Measurements from ENCODE around the gene S100A9. TPM values are rescaled to one million over a fixed set of nuclear protein-coding genes. Genes with fewer than 3 reads are reported as not detected.

The S100A9 gene
- total RNA-seq, 1 experiment from 2014 or later: 0.44 TPM

GRCh38 chr1:153401461-153401860 lies 43.8 kb downstream of the S100A9 start:
- ChIA-PET POLR2A (no interaction called here), CTCF (no interaction called here)
- Histone ChIP-seq H3K36me3 (ENCODE audit: control insufficient read depth, insufficient read depth, low read length) (no peaks in the 10 kb centered on the region), H3K4me3 (ENCODE audit: low read depth in 2 of 2, low read length in 2 of 2) (no peak overlapping the region), H3K9me3 (ENCODE audit: control insufficient read depth, insufficient read depth, low read depth, low read length) (no peaks in the 10 kb centered on the region), H3K27me3 (ENCODE audit: control insufficient read depth, insufficient read depth, low read length) (peaks cover 18% of the 10 kb centered on the region), H3K27ac (ENCODE audit: low read length) (no peak overlapping the region), H3K4me1 (ENCODE audit: control insufficient read depth, insufficient read depth, low read length) (no peaks in the 10 kb centered on the region)
- TF ChIP-seq POLR2AphosphoS5 (IDR thresholded peaks at IDR 0.05; ENCODE audit: low read depth, low read length): no peak
- no peak for TF ChIP-seq SIN3A (IDR thresholded peaks at IDR 0.05; ENCODE audit: borderline replicate concordance, insufficient read depth, low read depth, low read length)
- no peak for TF ChIP-seq TCF7L2 (IDR thresholded peaks at IDR 0.05; ENCODE audit: low read depth, low read length)
- no peak for TF ChIP-seq CTCF (IDR thresholded peaks at IDR 0.05)
- no peak for TF ChIP-seq REST (IDR thresholded peaks at IDR 0.05; ENCODE audit: insufficient read depth in 1 of 2, low read depth in 2 of 2, low read length in 1 of 2)
- intact Hi-C loops (cut with micrococcal nuclease; ENCODE audit: unreplicated experiment): loop anchor here (10.0 kb wide), 1 partner anchor 93 kb away; no protein-coding TSS in a partner anchor
- no peak for DNase-seq (ENCODE audit: low read depth, low spot score)
- no TSS peak for BruUV-seq (replicated peaks)
- no peak for ATAC-seq
- in situ Hi-C loops (cut with HindIII; ENCODE audit: low pct_unique_long_range_greater_than_20kb, low sequenced_read_pairs): no loop called here

- TF ChIP-seq TCF7L2 (IDR thresholded peaks at IDR 0.05; ENCODE audit: low read depth, low read length) (no peak), CTCF (IDR thresholded peaks at IDR 0.05) (no peak), SIN3A (IDR thresholded peaks at IDR 0.05; ENCODE audit: borderline replicate concordance, insufficient read depth, low read depth, low read length) (no peak)
- H3K27ac ChIP-seq (ENCODE audit: low read length): no peak overlapping the region
- BruUV-seq (replicated peaks): no TSS peak
- no peaks in the 10 kb centered on the region for H3K9me3 ChIP-seq (ENCODE audit: control insufficient read depth, insufficient read depth, low read depth, low read length)
- intact Hi-C loops (cut with micrococcal nuclease; ENCODE audit: unreplicated experiment) (loop anchor here (10.0 kb wide), 1 partner anchor 93 kb away; no protein-coding TSS in a partner anchor), in situ Hi-C loops (cut with HindIII; ENCODE audit: low pct_unique_long_range_greater_than_20kb, low sequenced_read_pairs) (no loop called here)
- H3K4me1 ChIP-seq (ENCODE audit: control insufficient read depth, insufficient read depth, low read length): no peaks in the 10 kb centered on the region
- POLR2A ChIA-PET: interaction anchor here (0.7 kb wide), 1 partner anchor 210 kb away, joined by 3 read pairs; the partner anchor contains the start of gene S100A16
- ATAC-seq (no peak), DNase-seq (ENCODE audit: low read depth, low spot score) (no peak)
- no peak overlapping the region for H3K4me3 ChIP-seq (ENCODE audit: low read depth in 2 of 2, low read length in 2 of 2)
- CTCF ChIA-PET: no interaction called here
- no peaks in the 10 kb centered on the region for H3K36me3 ChIP-seq (ENCODE audit: control insufficient read depth, insufficient read depth, low read length)
- peaks cover 18% of the 10 kb centered on the region for H3K27me3 ChIP-seq (ENCODE audit: control insufficient read depth, insufficient read depth, low read length)
These were observed 44.6 kb downstream of the S100A9 start for GRCh38 chr1:153402226-153402625.

All from Panc1 (cell line).